GM12878 (cell line): Measurements from ENCODE around the gene MAB21L3. TPM values are rescaled to one million over a fixed set of nuclear protein-coding genes. Genes with fewer than 3 reads are reported as not detected.

Source experiments
- ATAC-seq: fragments of 200-7000 bp; cut with Tn5 transposase; 3 replicates; pipeline ENCODE4 v1.9.1; 2020; ENCODE audit warnings: mild to moderate bottlenecking, moderate library complexity
- BruUV-seq: library from RNA; stranded (reverse); fragments of 400-500 nt; replicated peaks from 2 replicates; lab custom pipeline; 2021; lab: Mats Ljungman, UMichigan
- CTCF ChIA-PET: fragments of 300-600 bp; sonication (Branson Sonifier 250); formaldehyde crosslinking; extraction: SDS; loops from one replicate; lab custom pipeline; 2021; ENCODE audit warnings: inconsistent platforms; lab: Yijun Ruan, JAX
- POLR2A ChIA-PET: fragments of 350-600 bp; formaldehyde crosslinking; extraction: SDS; loops from one replicate; lab custom pipeline; 2021; ENCODE audit warnings: inconsistent platforms; lab: Charles Lee
- RAD21 ChIA-PET: fragments of 300-600 bp; sonication (Branson Sonifier 250); formaldehyde crosslinking; loops from one replicate; lab custom pipeline; 2023; ENCODE audit warnings: antibody characterized with exemption; ENCODE audit not compliant: unreplicated experiment; lab: Charles Lee
- SMC1A ChIA-PET: fragments of 300-600 bp; sonication (Branson Sonifier 250); formaldehyde crosslinking; loops from one replicate; lab custom pipeline; 2023; ENCODE audit not compliant: unreplicated experiment, uncharacterized antibody; lab: Charles Lee
- DNase-seq: peaks from one replicate; pipeline ENCODE4 v3.0.0-alpha.2; 2011; ENCODE audit warnings: low read depth, low spot score
- FAIRE-seq: peaks from 3 replicates; lab custom pipeline; 2011; peaks lifted over from hg19 to GRCh38; lab: Jason Lieb, UNC
- H2AFZ ChIP-seq: 2 replicates; pipeline ENCODE4 v1.6.0; 2011; ENCODE audit warnings: low read depth, low read length, control low read depth; ENCODE audit not compliant: control insufficient read depth
- H3K27ac ChIP-seq: 2 replicates; pipeline ENCODE4 v1.5.1; 2011; ENCODE audit warnings: control low read depth; ENCODE audit not compliant: control insufficient read depth, insufficient read depth
- H3K27me3 ChIP-seq, 2 experiments: replicated peaks in 1 of 2; 2 replicates each; pipeline versions ENCODE4 v1.6.0 to v1.6.1; 2011; ENCODE audit warnings: low read length in 1 of 2; ENCODE audit not compliant: control insufficient read depth in 2 of 2, insufficient read depth in 2 of 2
- H3K36me3 ChIP-seq, 2 experiments: 2 replicates each; pipeline ENCODE4 v1.5.1; 2011; ENCODE audit warnings: low read length in 1 of 2; ENCODE audit not compliant: control insufficient read depth in 2 of 2, insufficient read depth in 2 of 2
- H3K4me1 ChIP-seq: 2 replicates; pipeline ENCODE4 v1.6.1; 2011; ENCODE audit warnings: mild to moderate bottlenecking, low read length, moderate library complexity, mixed read lengths; ENCODE audit not compliant: control insufficient read depth, insufficient read depth
- H3K4me2 ChIP-seq: 2 replicates; pipeline ENCODE4 v1.6.0; 2011; ENCODE audit warnings: control low read depth; ENCODE audit not compliant: control insufficient read depth, insufficient read depth
- H3K4me3 ChIP-seq: fragments of 200-600 bp; sonication (generic); 2 replicates; pipeline ENCODE4 v1.5.1; 2016
- H3K79me2 ChIP-seq: 2 replicates; pipeline ENCODE4 v1.6.0; 2011; ENCODE audit warnings: low read length; ENCODE audit not compliant: control insufficient read depth, insufficient read depth
- H3K9ac ChIP-seq: 2 replicates; pipeline ENCODE4 v1.8.0; 2011; ENCODE audit warnings: low read length, control low read depth, mixed read lengths; ENCODE audit not compliant: control insufficient read depth, insufficient read depth
- H3K9me3 ChIP-seq: replicated peaks from 3 replicates; pipeline ENCODE4 v1.5.1; 2011; ENCODE audit warnings: mild to moderate bottlenecking, low read length; ENCODE audit not compliant: control insufficient read depth, insufficient read depth
- H4K20me1 ChIP-seq: 2 replicates; pipeline ENCODE4 v1.6.0; 2011; ENCODE audit not compliant: control insufficient read depth, insufficient read depth
- PAX5 ChIP-seq: IDR thresholded peaks from 2 replicates; pipeline ENCODE4 v1.6.1; 2011; ENCODE audit warnings: low read depth, low read length, borderline replicate concordance
- RAD21 ChIP-seq: IDR thresholded peaks from 2 replicates; pipeline ENCODE4 v1.6.1; 2011; ENCODE audit warnings: mild to moderate bottlenecking, low read depth, low read length, moderate library complexity; ENCODE audit not compliant: insufficient read depth
- ZNF207 ChIP-seq: fragments of 450-650 bp; IDR thresholded peaks from 2 replicates; pipeline ENCODE4 v1.6.1; 2014; ENCODE audit warnings: antibody characterized with exemption, mild to moderate bottlenecking, borderline replicate concordance
- WGBS: methylation state at CpG from one replicate; pipeline ENCODE4 v1.1.6; 2016; ENCODE audit warnings: low lambda C conversion rate; ENCODE audit not compliant: insufficient replicate concordance, insufficient coverage; ENCODE audit errors: missing lambda C conversion rate; 5-methylcytosine and 5-hydroxymethylcytosine counted together
- in situ Hi-C: fragments of 300-500 bp; cut with MboI; formaldehyde crosslinking; loops from 9 replicates; pipeline ENCODE4 v1.14.3; 2018; ENCODE audit warnings: mixed read lengths
- intact Hi-C: fragments of 100-400 bp; cut with micrococcal nuclease; formaldehyde crosslinking; loops from one replicate; pipeline ENCODE4 v1.14.2; 2022; ENCODE audit not compliant: unreplicated experiment
- polyA plus RNA-seq, 11 experiments: library from polyadenylated mRNA; depleted of rRNA in 4 of 11; unstranded in 6 of 11; stranded (reverse) in 5 of 11; fragments of >200 nt; fragmentation: Nextera tagmentation in 4 of 11; fragmentation: Illumina TruSeq in 1 of 11; extraction: Ambion mirVana in 4 of 11; extraction: Trizol in 1 of 11; gene quantifications; 1 replicate in 1 of 11; 2 replicates in 10 of 11; pipeline versions ENCODE4 v1.2.1 to v1.2.3, GENCODE V29; 2011 to 2016; ENCODE audit warnings: inconsistent platforms in 2 of 11, missing spikeins in 2 of 11, low read depth in 1 of 11
- total RNA-seq, 4 experiments: library from RNA; depleted of rRNA in 3 of 4; stranded (reverse); fragments of >200 nt in 3 of 4; fragmentation: Illumina TruSeq in 1 of 4; extraction: Trizol in 1 of 4; gene quantifications; 2 replicates each; pipeline versions ENCODE4 v1.2.1 to v1.2.3, GENCODE V29; 2013 to 2021
- TF ChIP-seq, protein P1 (sequence below): fragments of 450-650 bp; IDR thresholded peaks from 2 replicates; pipeline ENCODE4 v1.6.1; 2018; ENCODE audit warnings: mild to moderate bottlenecking, low read depth, moderate library complexity; ENCODE audit not compliant: partially characterized antibody
- TF ChIP-seq, protein P2 (sequence below): IDR thresholded peaks from 2 replicates; pipeline ENCODE4 v1.6.1; 2012; ENCODE audit warnings: low read length, inconsistent platforms

Gene MAB21L3
- total and polyA plus RNA-seq, 10 of the 15 experiments (the other 5 are each of a cell fraction or from before 2014, with no cell fraction given), result 0.18 to 18.6 (median 1.3) TPM

DNA sequence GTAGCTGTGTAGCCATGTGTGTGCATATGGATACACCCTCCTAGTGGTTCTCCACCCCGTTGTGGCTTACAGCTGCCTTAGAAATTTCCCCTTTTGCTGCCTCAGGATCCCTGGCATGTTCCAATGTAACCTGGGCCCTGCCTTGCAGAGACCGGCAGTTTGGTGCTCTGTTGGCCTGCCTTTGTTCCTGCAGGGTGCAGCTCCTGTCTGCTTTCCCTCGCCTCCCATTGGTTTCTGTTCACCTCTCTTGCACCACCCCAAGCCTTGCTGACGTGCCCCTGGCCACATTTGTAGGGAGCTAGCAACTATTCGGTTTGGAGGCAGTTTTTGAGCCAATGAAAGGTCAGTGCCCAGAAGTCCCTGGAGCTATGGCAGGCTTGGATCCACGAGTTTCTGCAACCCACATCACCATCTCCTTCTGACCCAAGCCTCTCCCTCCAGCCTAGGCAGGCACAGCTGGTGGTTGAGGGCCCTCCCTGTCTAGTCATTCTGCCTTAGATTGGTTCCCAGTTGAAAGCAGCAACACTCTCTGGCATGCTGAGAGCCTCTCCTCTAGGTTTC, 54.9 kb downstream of the MAB21L3 start:
- DNase-seq, result no peak
- Histone ChIP-seq H3K36me3 (no peaks in the 10 kb centered on the region), H3K4me1 (no peaks in the 10 kb centered on the region), H3K27me3 (no peaks in the 10 kb centered on the region; a peak in 1 of 4 replicates), H3K27ac (no peak overlapping the region), H3K9ac (no peak overlapping the region), H4K20me1 (no peaks in the 10 kb centered on the region), H3K79me2 (no peaks in the 10 kb centered on the region), H3K4me3 (no peak overlapping the region), H3K9me3 (no peaks in the 10 kb centered on the region), H3K4me2 (no peak overlapping the region), H2AFZ (no peak overlapping the region)
- CTCF ChIA-PET, result interaction anchor here (0.8 to 4.3 kb wide), 5 partner anchors 12 to 333 kb away, joined by 3 to 26 read pairs (median 7); no protein-coding TSS in a partner anchor
- no peak for ATAC-seq
- POLR2A ChIA-PET, result interaction anchor here (1.4 kb wide), 1 partner anchor 24 kb away, joined by 5 read pairs; no protein-coding TSS in a partner anchor
- no peak for FAIRE-seq
- RAD21 ChIA-PET, result interaction anchor here (0.6 to 1.7 kb wide), 3 partner anchors 14 to 179 kb away, joined by 3 to 7 read pairs (median 4); no protein-coding TSS in a partner anchor
- 17% methylated on average over 6 of the region's 6 CpGs for WGBS
- BruUV-seq, result no TSS peak
- no peak for TF ChIP-seq PAX5
- TF ChIP-seq, protein P1, sequence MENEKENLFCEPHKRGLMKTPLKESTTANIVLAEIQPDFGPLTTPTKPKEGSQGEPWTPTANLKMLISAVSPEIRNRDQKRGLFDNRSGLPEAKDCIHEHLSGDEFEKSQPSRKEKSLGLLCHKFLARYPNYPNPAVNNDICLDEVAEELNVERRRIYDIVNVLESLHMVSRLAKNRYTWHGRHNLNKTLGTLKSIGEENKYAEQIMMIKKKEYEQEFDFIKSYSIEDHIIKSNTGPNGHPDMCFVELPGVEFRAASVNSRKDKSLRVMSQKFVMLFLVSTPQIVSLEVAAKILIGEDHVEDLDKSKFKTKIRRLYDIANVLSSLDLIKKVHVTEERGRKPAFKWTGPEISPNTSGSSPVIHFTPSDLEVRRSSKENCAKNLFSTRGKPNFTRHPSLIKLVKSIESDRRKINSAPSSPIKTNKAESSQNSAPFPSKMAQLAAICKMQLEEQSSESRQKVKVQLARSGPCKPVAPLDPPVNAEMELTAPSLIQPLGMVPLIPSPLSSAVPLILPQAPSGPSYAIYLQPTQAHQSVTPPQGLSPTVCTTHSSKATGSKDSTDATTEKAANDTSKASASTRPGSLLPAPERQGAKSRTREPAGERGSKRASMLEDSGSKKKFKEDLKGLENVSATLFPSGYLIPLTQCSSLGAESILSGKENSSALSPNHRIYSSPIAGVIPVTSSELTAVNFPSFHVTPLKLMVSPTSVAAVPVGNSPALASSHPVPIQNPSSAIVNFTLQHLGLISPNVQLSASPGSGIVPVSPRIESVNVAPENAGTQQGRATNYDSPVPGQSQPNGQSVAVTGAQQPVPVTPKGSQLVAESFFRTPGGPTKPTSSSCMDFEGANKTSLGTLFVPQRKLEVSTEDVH, result no peak
- no peak for TF ChIP-seq RAD21
- TF ChIP-seq, protein P2, sequence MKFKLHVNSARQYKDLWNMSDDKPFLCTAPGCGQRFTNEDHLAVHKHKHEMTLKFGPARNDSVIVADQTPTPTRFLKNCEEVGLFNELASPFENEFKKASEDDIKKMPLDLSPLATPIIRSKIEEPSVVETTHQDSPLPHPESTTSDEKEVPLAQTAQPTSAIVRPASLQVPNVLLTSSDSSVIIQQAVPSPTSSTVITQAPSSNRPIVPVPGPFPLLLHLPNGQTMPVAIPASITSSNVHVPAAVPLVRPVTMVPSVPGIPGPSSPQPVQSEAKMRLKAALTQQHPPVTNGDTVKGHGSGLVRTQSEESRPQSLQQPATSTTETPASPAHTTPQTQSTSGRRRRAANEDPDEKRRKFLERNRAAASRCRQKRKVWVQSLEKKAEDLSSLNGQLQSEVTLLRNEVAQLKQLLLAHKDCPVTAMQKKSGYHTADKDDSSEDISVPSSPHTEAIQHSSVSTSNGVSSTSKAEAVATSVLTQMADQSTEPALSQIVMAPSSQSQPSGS, result no peak
- no peak for TF ChIP-seq ZNF207
- intact Hi-C loops (no loop called here), in situ Hi-C loops (no loop called here)
- SMC1A ChIA-PET, result interaction anchor here (1.0 to 2.2 kb wide), 3 partner anchors 12 to 309 kb away, joined by 3 to 9 read pairs (median 5); no protein-coding TSS in a partner anchor
